ENCODE data around the gene ATCAY.

GRCh38 chr19:3895788-3896187, 15.3 kb downstream of the ATCAY start:
- TF ChIP-seq, protein P1, sequence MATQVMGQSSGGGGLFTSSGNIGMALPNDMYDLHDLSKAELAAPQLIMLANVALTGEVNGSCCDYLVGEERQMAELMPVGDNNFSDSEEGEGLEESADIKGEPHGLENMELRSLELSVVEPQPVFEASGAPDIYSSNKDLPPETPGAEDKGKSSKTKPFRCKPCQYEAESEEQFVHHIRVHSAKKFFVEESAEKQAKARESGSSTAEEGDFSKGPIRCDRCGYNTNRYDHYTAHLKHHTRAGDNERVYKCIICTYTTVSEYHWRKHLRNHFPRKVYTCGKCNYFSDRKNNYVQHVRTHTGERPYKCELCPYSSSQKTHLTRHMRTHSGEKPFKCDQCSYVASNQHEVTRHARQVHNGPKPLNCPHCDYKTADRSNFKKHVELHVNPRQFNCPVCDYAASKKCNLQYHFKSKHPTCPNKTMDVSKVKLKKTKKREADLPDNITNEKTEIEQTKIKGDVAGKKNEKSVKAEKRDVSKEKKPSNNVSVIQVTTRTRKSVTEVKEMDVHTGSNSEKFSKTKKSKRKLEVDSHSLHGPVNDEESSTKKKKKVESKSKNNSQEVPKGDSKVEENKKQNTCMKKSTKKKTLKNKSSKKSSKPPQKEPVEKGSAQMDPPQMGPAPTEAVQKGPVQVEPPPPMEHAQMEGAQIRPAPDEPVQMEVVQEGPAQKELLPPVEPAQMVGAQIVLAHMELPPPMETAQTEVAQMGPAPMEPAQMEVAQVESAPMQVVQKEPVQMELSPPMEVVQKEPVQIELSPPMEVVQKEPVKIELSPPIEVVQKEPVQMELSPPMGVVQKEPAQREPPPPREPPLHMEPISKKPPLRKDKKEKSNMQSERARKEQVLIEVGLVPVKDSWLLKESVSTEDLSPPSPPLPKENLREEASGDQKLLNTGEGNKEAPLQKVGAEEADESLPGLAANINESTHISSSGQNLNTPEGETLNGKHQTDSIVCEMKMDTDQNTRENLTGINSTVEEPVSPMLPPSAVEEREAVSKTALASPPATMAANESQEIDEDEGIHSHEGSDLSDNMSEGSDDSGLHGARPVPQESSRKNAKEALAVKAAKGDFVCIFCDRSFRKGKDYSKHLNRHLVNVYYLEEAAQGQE (IDR thresholded peaks at IDR 0.05): no peak
- TF ChIP-seq MAZ (IDR thresholded peaks at IDR 0.05; ENCODE audit: borderline replicate concordance, low read depth, low read length) (no peak), CTCF (IDR thresholded peaks at IDR 0.05) (no peak), ZFP36 (IDR thresholded peaks at IDR 0.05; ENCODE audit: borderline replicate concordance, partially characterized antibody) (no peak), RCOR1 (IDR thresholded peaks at IDR 0.05; ENCODE audit: low read depth, low read length) (no peak), CEBPB (IDR thresholded peaks at IDR 0.05) (no peak), POLR2A (IDR thresholded peaks at IDR 0.05; ENCODE audit: low read length) (no peak), CBX2 (IDR thresholded peaks at IDR 0.05; ENCODE audit: borderline replicate concordance, low read depth) (no peak), EHF (CRISPR knock-in tag; IDR thresholded peaks at IDR 0.05) (no peak)
- TF ChIP-seq, protein P2, sequence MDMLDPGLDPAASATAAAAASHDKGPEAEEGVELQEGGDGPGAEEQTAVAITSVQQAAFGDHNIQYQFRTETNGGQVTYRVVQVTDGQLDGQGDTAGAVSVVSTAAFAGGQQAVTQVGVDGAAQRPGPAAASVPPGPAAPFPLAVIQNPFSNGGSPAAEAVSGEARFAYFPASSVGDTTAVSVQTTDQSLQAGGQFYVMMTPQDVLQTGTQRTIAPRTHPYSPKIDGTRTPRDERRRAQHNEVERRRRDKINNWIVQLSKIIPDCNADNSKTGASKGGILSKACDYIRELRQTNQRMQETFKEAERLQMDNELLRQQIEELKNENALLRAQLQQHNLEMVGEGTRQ (IDR thresholded peaks at IDR 0.05): no peak
- TF ChIP-seq, protein P3, sequence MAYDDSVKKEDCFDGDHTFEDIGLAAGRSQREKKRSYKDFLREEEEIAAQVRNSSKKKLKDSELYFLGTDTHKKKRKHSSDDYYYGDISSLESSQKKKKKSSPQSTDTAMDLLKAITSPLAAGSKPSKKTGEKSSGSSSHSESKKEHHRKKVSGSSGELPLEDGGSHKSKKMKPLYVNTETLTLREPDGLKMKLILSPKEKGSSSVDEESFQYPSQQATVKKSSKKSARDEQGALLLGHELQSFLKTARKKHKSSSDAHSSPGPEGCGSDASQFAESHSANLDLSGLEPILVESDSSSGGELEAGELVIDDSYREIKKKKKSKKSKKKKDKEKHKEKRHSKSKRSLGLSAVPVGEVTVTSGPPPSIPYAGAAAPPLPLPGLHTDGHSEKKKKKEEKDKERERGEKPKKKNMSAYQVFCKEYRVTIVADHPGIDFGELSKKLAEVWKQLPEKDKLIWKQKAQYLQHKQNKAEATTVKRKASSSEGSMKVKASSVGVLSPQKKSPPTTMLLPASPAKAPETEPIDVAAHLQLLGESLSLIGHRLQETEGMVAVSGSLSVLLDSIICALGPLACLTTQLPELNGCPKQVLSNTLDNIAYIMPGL (CRISPR knock-in tag; IDR thresholded peaks at IDR 0.05; ENCODE audit: borderline replicate concordance): no peak

Data from A549 (cell line).